NCI-H1417 (cell line): ENCODE results near the gene HES5.

Experiments
- DNase-seq, 3 experiments: peaks; one replicate each; lab custom pipeline; 2025; lab: John Stamatoyannopoulos, UW

Gene HES5

GRCh38 chr1:2479186-2479585, 50.9 kb downstream of the HES5 start:
- DNase-seq: no peak
